ENCODE measurements around the gene KCNQ1OT1.

- TF ChIP-seq POLR2AphosphoS5 (IDR thresholded peaks at IDR 0.05; ENCODE audit: insufficient read depth in 1 of 2, low read depth in 1 of 2) (no peak), POLR2A (IDR thresholded peaks at IDR 0.05) (no peak)
- TF ChIP-seq, protein P1, sequence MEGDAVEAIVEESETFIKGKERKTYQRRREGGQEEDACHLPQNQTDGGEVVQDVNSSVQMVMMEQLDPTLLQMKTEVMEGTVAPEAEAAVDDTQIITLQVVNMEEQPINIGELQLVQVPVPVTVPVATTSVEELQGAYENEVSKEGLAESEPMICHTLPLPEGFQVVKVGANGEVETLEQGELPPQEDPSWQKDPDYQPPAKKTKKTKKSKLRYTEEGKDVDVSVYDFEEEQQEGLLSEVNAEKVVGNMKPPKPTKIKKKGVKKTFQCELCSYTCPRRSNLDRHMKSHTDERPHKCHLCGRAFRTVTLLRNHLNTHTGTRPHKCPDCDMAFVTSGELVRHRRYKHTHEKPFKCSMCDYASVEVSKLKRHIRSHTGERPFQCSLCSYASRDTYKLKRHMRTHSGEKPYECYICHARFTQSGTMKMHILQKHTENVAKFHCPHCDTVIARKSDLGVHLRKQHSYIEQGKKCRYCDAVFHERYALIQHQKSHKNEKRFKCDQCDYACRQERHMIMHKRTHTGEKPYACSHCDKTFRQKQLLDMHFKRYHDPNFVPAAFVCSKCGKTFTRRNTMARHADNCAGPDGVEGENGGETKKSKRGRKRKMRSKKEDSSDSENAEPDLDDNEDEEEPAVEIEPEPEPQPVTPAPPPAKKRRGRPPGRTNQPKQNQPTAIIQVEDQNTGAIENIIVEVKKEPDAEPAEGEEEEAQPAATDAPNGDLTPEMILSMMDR (IDR thresholded peaks at IDR 0.05): no peak
Observed at GRCh38 chr11:2570211-2570811, 129.5 kb downstream of the KCNQ1OT1 start.
